ENCODE data around the gene PER2. TPM values are rescaled to one million over a fixed set of nuclear protein-coding genes. Genes with fewer than 3 reads are reported as not detected.

The PER2 gene
- total and polyA plus RNA-seq, 2 of the 13 experiments (the other 11 are each of a cell fraction or from before 2014, with no cell fraction given) = 5.1 to 9.4 TPM

- in situ Hi-C loops (cut with HindIII; ENCODE audit: extremely low pct_ligation_motif_present, low pct_unique_long_range_greater_than_20kb) (no loop called here), intact Hi-C loops (cut with micrococcal nuclease; ENCODE audit: unreplicated experiment) (loop anchor here (5.0 kb wide), 1 partner anchor 41 kb away; the partner anchor contains the start of gene ILKAP)
- ChIA-PET CTCF (ENCODE audit: low intra/inter-chr PET ratio, low total read pairs) (interaction anchor here (0.9 kb wide), 1 partner anchor 14 kb away, joined by 4 read pairs; no protein-coding TSS in a partner anchor), POLR2A (interaction anchor here (0.8 to 2.0 kb wide), 8 partner anchors 8 to 182 kb away, joined by 3 to 12 read pairs (median 5); partner anchors contain the start of genes ILKAP and SCLY)
- ATAC-seq (peak; percentile 64), FAIRE-seq (peak; percentile 87), DNase-seq (ENCODE audit: low spot score) (peak; percentile 70)
- 5% methylated on average over 7 of the region's 7 CpGs for WGBS (ENCODE audit: low lambda C conversion rate)
- Histone ChIP-seq H3K36me3 (replicated peaks in 1 of 2; ENCODE audit: control insufficient read depth in 1 of 2, insufficient read depth in 2 of 2, low read length in 2 of 2) (peaks cover 5 to 9% of the 10 kb centered on the region in 2 experiments; a peak in 3 of 5 replicates), H3K4me2 (ENCODE audit: low read depth, low read length) (peak overlapping the region; percentile 87), H3K9me3 (ENCODE audit: low read length) (no peaks in the 10 kb centered on the region), H3K27ac (ENCODE audit: extremely low read length, insufficient read depth, low read length) (peak overlapping the region; percentile 79), H3K4me1 (ENCODE audit: insufficient read depth, low read length) (peaks cover 51% of the 10 kb centered on the region), H3K4me3 (replicated peaks in 1 of 3; ENCODE audit: insufficient read depth in 1 of 3, low read depth in 2 of 3, low read length in 3 of 3) (peak overlapping the region; percentile 18 to 64 (median 30)), H3K79me2 (ENCODE audit: insufficient read depth, low read length) (no peaks in the 10 kb centered on the region), H3K27me3 (ENCODE audit: control insufficient read depth in 1 of 2, insufficient read depth in 2 of 2, low read length in 2 of 2) (no peaks in the 10 kb centered on the region), H4K20me1 (ENCODE audit: insufficient read depth, low read length) (no peaks in the 10 kb centered on the region), H2AFZ (ENCODE audit: low read length) (peak overlapping the region; percentile 18), H3K9ac (ENCODE audit: insufficient read depth, low read depth, low read length) (peak overlapping the region; percentile 67)
- no TSS peak for BruUV-seq (replicated peaks)
- TF ChIP-seq, protein P1, sequence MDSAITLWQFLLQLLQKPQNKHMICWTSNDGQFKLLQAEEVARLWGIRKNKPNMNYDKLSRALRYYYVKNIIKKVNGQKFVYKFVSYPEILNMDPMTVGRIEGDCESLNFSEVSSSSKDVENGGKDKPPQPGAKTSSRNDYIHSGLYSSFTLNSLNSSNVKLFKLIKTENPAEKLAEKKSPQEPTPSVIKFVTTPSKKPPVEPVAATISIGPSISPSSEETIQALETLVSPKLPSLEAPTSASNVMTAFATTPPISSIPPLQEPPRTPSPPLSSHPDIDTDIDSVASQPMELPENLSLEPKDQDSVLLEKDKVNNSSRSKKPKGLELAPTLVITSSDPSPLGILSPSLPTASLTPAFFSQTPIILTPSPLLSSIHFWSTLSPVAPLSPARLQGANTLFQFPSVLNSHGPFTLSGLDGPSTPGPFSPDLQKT (CRISPR knock-in tag; IDR thresholded peaks at IDR 0.05; ENCODE audit: borderline replicate concordance) = no peak
- TF ChIP-seq, protein P2, sequence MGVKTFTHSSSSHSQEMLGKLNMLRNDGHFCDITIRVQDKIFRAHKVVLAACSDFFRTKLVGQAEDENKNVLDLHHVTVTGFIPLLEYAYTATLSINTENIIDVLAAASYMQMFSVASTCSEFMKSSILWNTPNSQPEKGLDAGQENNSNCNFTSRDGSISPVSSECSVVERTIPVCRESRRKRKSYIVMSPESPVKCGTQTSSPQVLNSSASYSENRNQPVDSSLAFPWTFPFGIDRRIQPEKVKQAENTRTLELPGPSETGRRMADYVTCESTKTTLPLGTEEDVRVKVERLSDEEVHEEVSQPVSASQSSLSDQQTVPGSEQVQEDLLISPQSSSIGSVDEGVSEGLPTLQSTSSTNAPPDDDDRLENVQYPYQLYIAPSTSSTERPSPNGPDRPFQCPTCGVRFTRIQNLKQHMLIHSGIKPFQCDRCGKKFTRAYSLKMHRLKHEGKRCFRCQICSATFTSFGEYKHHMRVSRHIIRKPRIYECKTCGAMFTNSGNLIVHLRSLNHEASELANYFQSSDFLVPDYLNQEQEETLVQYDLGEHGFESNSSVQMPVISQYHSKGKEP (CRISPR knock-in tag; IDR thresholded peaks at IDR 0.05) = no peak
- TF ChIP-seq, protein P3, sequence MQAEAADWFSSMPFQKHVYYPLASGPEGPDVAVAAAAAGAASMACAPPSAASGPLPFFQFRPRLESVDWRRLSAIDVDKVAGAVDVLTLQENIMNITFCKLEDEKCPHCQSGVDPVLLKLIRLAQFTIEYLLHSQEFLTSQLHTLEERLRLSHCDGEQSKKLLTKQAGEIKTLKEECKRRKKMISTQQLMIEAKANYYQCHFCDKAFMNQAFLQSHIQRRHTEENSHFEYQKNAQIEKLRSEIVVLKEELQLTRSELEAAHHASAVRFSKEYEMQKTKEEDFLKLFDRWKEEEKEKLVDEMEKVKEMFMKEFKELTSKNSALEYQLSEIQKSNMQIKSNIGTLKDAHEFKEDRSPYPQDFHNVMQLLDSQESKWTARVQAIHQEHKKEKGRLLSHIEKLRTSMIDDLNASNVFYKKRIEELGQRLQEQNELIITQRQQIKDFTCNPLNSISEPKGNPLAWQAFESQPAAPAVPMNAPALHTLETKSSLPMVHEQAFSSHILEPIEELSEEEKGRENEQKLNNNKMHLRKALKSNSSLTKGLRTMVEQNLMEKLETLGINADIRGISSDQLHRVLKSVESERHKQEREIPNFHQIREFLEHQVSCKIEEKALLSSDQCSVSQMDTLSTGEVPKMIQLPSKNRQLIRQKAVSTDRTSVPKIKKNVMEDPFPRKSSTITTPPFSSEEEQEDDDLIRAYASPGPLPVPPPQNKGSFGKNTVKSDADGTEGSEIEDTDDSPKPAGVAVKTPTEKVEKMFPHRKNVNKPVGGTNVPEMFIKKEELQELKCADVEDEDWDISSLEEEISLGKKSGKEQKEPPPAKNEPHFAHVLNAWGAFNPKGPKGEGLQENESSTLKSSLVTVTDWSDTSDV (CRISPR knock-in tag; IDR thresholded peaks at IDR 0.05) = no peak
- TF ChIP-seq, protein P4, sequence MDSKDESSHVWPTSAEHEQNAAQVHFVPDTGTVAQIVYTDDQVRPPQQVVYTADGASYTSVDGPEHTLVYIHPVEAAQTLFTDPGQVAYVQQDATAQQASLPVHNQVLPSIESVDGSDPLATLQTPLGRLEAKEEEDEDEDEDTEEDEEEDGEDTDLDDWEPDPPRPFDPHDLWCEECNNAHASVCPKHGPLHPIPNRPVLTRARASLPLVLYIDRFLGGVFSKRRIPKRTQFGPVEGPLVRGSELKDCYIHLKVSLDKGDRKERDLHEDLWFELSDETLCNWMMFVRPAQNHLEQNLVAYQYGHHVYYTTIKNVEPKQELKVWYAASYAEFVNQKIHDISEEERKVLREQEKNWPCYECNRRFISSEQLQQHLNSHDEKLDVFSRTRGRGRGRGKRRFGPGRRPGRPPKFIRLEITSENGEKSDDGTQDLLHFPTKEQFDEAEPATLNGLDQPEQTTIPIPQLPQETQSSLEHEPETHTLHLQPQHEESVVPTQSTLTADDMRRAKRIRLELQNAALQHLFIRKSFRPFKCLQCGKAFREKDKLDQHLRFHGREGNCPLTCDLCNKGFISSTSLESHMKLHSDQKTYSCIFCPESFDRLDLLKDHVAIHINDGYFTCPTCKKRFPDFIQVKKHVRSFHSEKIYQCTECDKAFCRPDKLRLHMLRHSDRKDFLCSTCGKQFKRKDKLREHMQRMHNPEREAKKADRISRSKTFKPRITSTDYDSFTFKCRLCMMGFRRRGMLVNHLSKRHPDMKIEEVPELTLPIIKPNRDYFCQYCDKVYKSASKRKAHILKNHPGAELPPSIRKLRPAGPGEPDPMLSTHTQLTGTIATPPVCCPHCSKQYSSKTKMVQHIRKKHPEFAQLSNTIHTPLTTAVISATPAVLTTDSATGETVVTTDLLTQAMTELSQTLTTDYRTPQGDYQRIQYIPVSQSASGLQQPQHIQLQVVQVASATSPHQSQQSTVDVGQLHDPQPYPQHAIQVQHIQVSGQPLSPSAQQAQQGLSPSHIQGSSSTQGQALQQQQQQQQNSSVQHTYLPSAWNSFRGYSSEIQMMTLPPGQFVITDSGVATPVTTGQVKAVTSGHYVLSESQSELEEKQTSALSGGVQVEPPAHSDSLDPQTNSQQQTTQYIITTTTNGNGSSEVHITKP (CRISPR knock-in tag; IDR thresholded peaks at IDR 0.05; ENCODE audit: low read depth) = no peak
- TF ChIP-seq NR2F6 (IDR thresholded peaks at IDR 0.05) (peak; percentile 14; the same call in 1 of the 2 replicates), NR2F6 (CRISPR knock-in tag; IDR thresholded peaks at IDR 0.05) (0 out of 2 replicates have a peak, but pooled peaks have one; percentile 5), PHB2 (IDR thresholded peaks at IDR 0.05; ENCODE audit: partially characterized antibody) (no peak), NFIC (IDR thresholded peaks at IDR 0.05; ENCODE audit: low read length) (no peak), ZNF367 (CRISPR knock-in tag; IDR thresholded peaks at IDR 0.05; ENCODE audit: borderline replicate concordance) (no peak), ATRX (CRISPR knock-in tag; IDR thresholded peaks at IDR 0.05; ENCODE audit: borderline replicate concordance) (no peak), ZFP41 (CRISPR knock-in tag; IDR thresholded peaks at IDR 0.05; ENCODE audit: borderline replicate concordance) (no peak), HOXA3 (CRISPR knock-in tag; IDR thresholded peaks at IDR 0.05) (peak; percentile 17; the same call in 1 of the 2 replicates)
Observed at GRCh38 chr2:238242731-238243495, 45.5 kb downstream of the PER2 start.
